Measurements from ENCODE around the gene LIPC.
"Not testable (repeated sequence)": the region's sequence is repeated elsewhere in the genome, so short reads cannot be mapped to it uniquely, and the experiment has no call there.

The LIPC gene

GRCh38 chr15:58598829-58599210 lies 167.0 kb downstream of the LIPC start:
- in situ Hi-C loops (cut with HindIII; ENCODE audit: low sequenced_read_pairs) = loop anchor here (5.0 kb wide), 1 partner anchor 37 kb away; no protein-coding TSS in a partner anchor

GRCh38 chr15:58602823-58603222 lies 171.0 kb downstream of the LIPC start:
- in situ Hi-C loops (cut with HindIII; ENCODE audit: low sequenced_read_pairs) = no loop called here

GRCh38 chr15:58603927-58604326 lies 172.1 kb downstream of the LIPC start:
- in situ Hi-C loops (cut with HindIII; ENCODE audit: low sequenced_read_pairs) = not testable (repeated sequence)

GRCh38 chr15:58604455-58604923 lies 172.7 kb downstream of the LIPC start:
- in situ Hi-C loops (cut with HindIII; ENCODE audit: low sequenced_read_pairs) = no loop called here

- in situ Hi-C loops (cut with HindIII; ENCODE audit: low sequenced_read_pairs) = no loop called here
Measured at GRCh38 chr15:58605931-58606530, 174.2 kb downstream of the LIPC start.

GRCh38 chr15:58606577-58607080 lies 174.8 kb downstream of the LIPC start:
- in situ Hi-C loops (cut with HindIII; ENCODE audit: low sequenced_read_pairs) = no loop called here

GRCh38 chr15:58608129-58608590 lies 176.4 kb downstream of the LIPC start:
- in situ Hi-C loops (cut with HindIII; ENCODE audit: low sequenced_read_pairs) = no loop called here

- in situ Hi-C loops (cut with HindIII; ENCODE audit: low sequenced_read_pairs) = no loop called here
Measured at GRCh38 chr15:58608711-58609110, 176.9 kb downstream of the LIPC start.

GRCh38 chr15:58611731-58612676 lies 180.2 kb downstream of the LIPC start:
- in situ Hi-C loops (cut with HindIII; ENCODE audit: low sequenced_read_pairs) = no loop called here

GRCh38 chr15:58616171-58616570 lies 184.4 kb downstream of the LIPC start:
- in situ Hi-C loops (cut with HindIII; ENCODE audit: low sequenced_read_pairs) = no loop called here

Measured in endothelial cell of hepatic sinusoid (primary cell).